Testis (tissue), 2 donors: Measurements from ENCODE around the gene LIPJ.

Source experiments
- POLR2A ChIP-seq: fragments of 450-650 bp; IDR thresholded peaks from one replicate; pipeline ENCODE4 v1.6.1; 2017; ENCODE audit warnings: antibody characterized with exemption, mild to moderate bottlenecking, moderate library complexity
- TF ChIP-seq, protein P1 (sequence below), 3 experiments: fragments of 450-650 bp in 2 of 3; fragments of 200-600 bp in 1 of 3; sonication (generic) in 1 of 3; IDR thresholded peaks; one replicate each; pipeline ENCODE4 v1.5.1; 2016 to 2019; ENCODE audit warnings: antibody characterized with exemption in 3 of 3, mild to moderate bottlenecking in 2 of 3, moderate library complexity in 1 of 3

DNA sequence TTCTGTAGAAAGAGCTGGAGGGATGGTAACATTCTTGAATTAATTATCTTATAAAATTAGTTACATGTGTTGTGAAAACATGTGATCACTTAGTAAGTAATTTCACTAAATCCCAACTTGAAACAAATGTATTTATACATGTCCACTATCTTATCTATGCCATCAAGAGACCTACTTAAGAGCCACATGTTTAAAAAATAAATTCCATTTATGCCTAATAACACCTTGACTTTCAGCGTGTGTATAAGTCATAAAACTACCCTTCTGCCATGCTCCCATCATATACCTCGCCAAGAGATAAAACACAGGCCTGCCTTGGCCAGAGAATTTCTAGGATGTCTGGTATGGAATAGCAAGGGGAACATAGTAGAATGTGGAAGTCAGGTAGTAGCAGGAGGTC, 37.3 kb downstream of the LIPJ start:
- TF ChIP-seq, protein P1, sequence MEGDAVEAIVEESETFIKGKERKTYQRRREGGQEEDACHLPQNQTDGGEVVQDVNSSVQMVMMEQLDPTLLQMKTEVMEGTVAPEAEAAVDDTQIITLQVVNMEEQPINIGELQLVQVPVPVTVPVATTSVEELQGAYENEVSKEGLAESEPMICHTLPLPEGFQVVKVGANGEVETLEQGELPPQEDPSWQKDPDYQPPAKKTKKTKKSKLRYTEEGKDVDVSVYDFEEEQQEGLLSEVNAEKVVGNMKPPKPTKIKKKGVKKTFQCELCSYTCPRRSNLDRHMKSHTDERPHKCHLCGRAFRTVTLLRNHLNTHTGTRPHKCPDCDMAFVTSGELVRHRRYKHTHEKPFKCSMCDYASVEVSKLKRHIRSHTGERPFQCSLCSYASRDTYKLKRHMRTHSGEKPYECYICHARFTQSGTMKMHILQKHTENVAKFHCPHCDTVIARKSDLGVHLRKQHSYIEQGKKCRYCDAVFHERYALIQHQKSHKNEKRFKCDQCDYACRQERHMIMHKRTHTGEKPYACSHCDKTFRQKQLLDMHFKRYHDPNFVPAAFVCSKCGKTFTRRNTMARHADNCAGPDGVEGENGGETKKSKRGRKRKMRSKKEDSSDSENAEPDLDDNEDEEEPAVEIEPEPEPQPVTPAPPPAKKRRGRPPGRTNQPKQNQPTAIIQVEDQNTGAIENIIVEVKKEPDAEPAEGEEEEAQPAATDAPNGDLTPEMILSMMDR (IDR thresholded peaks at IDR 0.05): no peak
- TF ChIP-seq POLR2A: no peak
